Esophagus muscularis mucosa (tissue), 4 donors: ENCODE results near the gene ICOS. TPM values are rescaled to one million over a fixed set of nuclear protein-coding genes. Genes with fewer than 3 reads are reported as not detected.

ENCODE experiments used
- DNase-seq: peaks from one replicate; pipeline ENCODE4 v3.0.0-alpha.2; 2017; ENCODE audit errors: extremely low spot score
- H3K27ac ChIP-seq, 4 donors: fragments of 200-600 bp; sonication (generic); replicated peaks in 1 of 4; 1 replicate in 3 of 4; 2 replicates in 1 of 4; pipeline ENCODE4 v1.5.1; 2016 to 2019; ENCODE audit warnings: mild to moderate bottlenecking in 1 of 4
- H3K27me3 ChIP-seq, 4 donors: fragments of 200-600 bp; sonication (generic); one replicate each; pipeline versions ENCODE4 v1.5.1 to v1.6.0; 2016 to 2019
- H3K36me3 ChIP-seq, 4 donors: fragments of 200-600 bp; sonication (generic); one replicate each; pipeline ENCODE4 v1.5.1; 2016 to 2019
- H3K4me1 ChIP-seq, 4 donors: fragments of 200-600 bp; sonication (generic); one replicate each; pipeline ENCODE4 v1.5.1; 2016 to 2019
- H3K4me3 ChIP-seq, 4 donors: fragments of 200-600 bp; sonication (generic); 1 replicate in 2 of 4; 2 replicates in 2 of 4; pipeline ENCODE4 v1.5.1; 2016 to 2019; ENCODE audit warnings: mild to moderate bottlenecking in 4 of 4, moderate library complexity in 1 of 4
- H3K9me3 ChIP-seq, 4 donors: fragments of 200-600 bp; sonication (generic); 1 replicate in 3 of 4; 2 replicates in 1 of 4; pipeline ENCODE4 v1.5.1; 2016 to 2019
- CTCF ChIP-seq, 3 experiments: fragments of 200-600 bp in 2 of 3; fragments of 450-650 bp in 1 of 3; sonication (generic) in 2 of 3; IDR thresholded peaks; one replicate each; pipeline ENCODE4 v1.5.1; 2017 to 2019; ENCODE audit warnings: antibody characterized with exemption in 3 of 3, mild to moderate bottlenecking in 2 of 3, moderate library complexity in 1 of 3
- EP300 ChIP-seq: sonication (generic); formaldehyde crosslinking; IDR thresholded peaks from one replicate; pipeline ENCODE4 v1.6.1; 2017; ENCODE audit warnings: antibody characterized with exemption
- POLR2A ChIP-seq: fragments of 450-650 bp; IDR thresholded peaks from one replicate; pipeline ENCODE4 v1.6.1; 2017; ENCODE audit warnings: antibody characterized with exemption, moderate library complexity, mild to moderate bottlenecking, low read depth
- POLR2AphosphoS5 ChIP-seq, 2 donors: sonication (generic); formaldehyde crosslinking; IDR thresholded peaks; one replicate each; pipeline ENCODE4 v1.6.1; 2017; ENCODE audit warnings: antibody characterized with exemption in 2 of 2
- WGBS: methylation state at CpG from one replicate; pipeline ENCODE4 v1.1.5; 2018; 5-methylcytosine and 5-hydroxymethylcytosine counted together
- intact Hi-C: fragments of 100-400 bp; cut with DNase I; formaldehyde crosslinking; loops from one replicate; pipeline ENCODE4 v1.15.1; 2023
- total RNA-seq, 4 donors: library from RNA; depleted of rRNA; stranded (reverse); fragments of >200 nt; gene quantifications; one replicate each; pipeline versions ENCODE4 v1.1.0 to v1.2.1, GENCODE V29; 2016

ICOS gene
- total RNA-seq, 4 donors from 2014 or later, result under 0.01 to 0.50 TPM; not detected in 2

- H3K4me3 ChIP-seq, result no peak overlapping the region
- TF ChIP-seq EP300 (no peak), CTCF (IDR thresholded peaks at IDR 0.05) (no peak), POLR2AphosphoS5 (IDR thresholded peaks at IDR 0.05) (no peak), POLR2A (no peak)
- H3K27me3 ChIP-seq, result no peaks in the 10 kb centered on the region
- H3K36me3 ChIP-seq, result no peaks in the 10 kb centered on the region
- DNase-seq, result no peak
- 70% methylated on average over 6 of the region's 6 CpGs for WGBS
- peaks cover 0 to 26% (median 13%) of the 10 kb centered on the region in 4 donors for H3K4me1 ChIP-seq
- H3K27ac ChIP-seq, result no peak overlapping the region
- H3K9me3 ChIP-seq, result no peaks in the 10 kb centered on the region
- intact Hi-C loops, result no loop called here
Observed at GRCh38 chr2:203997980-203998809, 61.6 kb downstream of the ICOS start.

- H3K36me3 ChIP-seq, result no peaks in the 10 kb centered on the region
- H3K27ac ChIP-seq, result no peak overlapping the region
- H3K4me3 ChIP-seq, result no peak overlapping the region
- no peaks in the 10 kb centered on the region for H3K27me3 ChIP-seq
- TF ChIP-seq EP300, result no peak
- no peak for TF ChIP-seq POLR2A
- TF ChIP-seq CTCF (IDR thresholded peaks at IDR 0.05), result no peak
- no peak for TF ChIP-seq POLR2AphosphoS5 (IDR thresholded peaks at IDR 0.05)
- H3K4me1 ChIP-seq, result peaks cover 0 to 26% (median 13%) of the 10 kb centered on the region in 4 donors
- no peaks in the 10 kb centered on the region for H3K9me3 ChIP-seq
- intact Hi-C loops, result no loop called here
- no peak for DNase-seq
Observed at GRCh38 chr2:203999835-204000234, 63.3 kb downstream of the ICOS start.

- Histone ChIP-seq H3K36me3 (no peaks in the 10 kb centered on the region), H3K4me3 (no peak overlapping the region), H3K27ac (no peak overlapping the region), H3K27me3 (no peaks in the 10 kb centered on the region), H3K9me3 (no peaks in the 10 kb centered on the region), H3K4me1 (peaks cover 0 to 26% (median 13%) of the 10 kb centered on the region in 4 donors)
- no peak for TF ChIP-seq POLR2A
- TF ChIP-seq EP300, result no peak
- TF ChIP-seq POLR2AphosphoS5 (IDR thresholded peaks at IDR 0.05), result no peak
- no peak for TF ChIP-seq CTCF (IDR thresholded peaks at IDR 0.05)
- intact Hi-C loops, result no loop called here
- no peak for DNase-seq
Observed at GRCh38 chr2:204000446-204000845, 63.9 kb downstream of the ICOS start.

- Histone ChIP-seq H3K4me3 (no peak overlapping the region), H3K9me3 (no peaks in the 10 kb centered on the region), H3K36me3 (no peaks in the 10 kb centered on the region), H3K27ac (no peak overlapping the region), H3K27me3 (no peaks in the 10 kb centered on the region), H3K4me1 (peaks cover 0 to 20% (median 13%) of the 10 kb centered on the region in 4 donors)
- 62% methylated on average over 3 of the region's 3 CpGs for WGBS
- no peak for DNase-seq
- intact Hi-C loops, result no loop called here
- TF ChIP-seq CTCF (IDR thresholded peaks at IDR 0.05) (no peak), EP300 (no peak), POLR2A (no peak), POLR2AphosphoS5 (IDR thresholded peaks at IDR 0.05) (no peak)
Observed at GRCh38 chr2:204003276-204003990, 66.9 kb downstream of the ICOS start.
